Liver (tissue), 3 donors: ENCODE results near the gene ALDH16A1.

ENCODE experiments used
- ATF3 ChIP-seq: IDR thresholded peaks from 2 replicates; pipeline ENCODE4 v1.6.1; 2016; ENCODE audit warnings: antibody characterized with exemption
- CTCF ChIP-seq: fragments of 150-350 bp; IDR thresholded peaks from 2 replicates; pipeline ENCODE4 v1.5.1; 2017; ENCODE audit warnings: improper control_type of control experiment, low read depth, low read length; ENCODE audit not compliant: missing input control
- FOXA1 ChIP-seq: IDR thresholded peaks from 2 replicates; pipeline ENCODE4 v1.6.1; 2016; ENCODE audit warnings: antibody characterized with exemption
- FOXA2 ChIP-seq: IDR thresholded peaks from 2 replicates; pipeline ENCODE4 v1.6.1; 2016; ENCODE audit warnings: antibody characterized with exemption
- GABPA ChIP-seq, 2 donors: IDR thresholded peaks in 1 of 2; conservative IDR thresholded peaks in 1 of 2; 2 replicates each; pipeline ENCODE4 v1.6.1; 2016; ENCODE audit warnings: antibody characterized with exemption in 2 of 2, mild to moderate bottlenecking in 1 of 2, moderate library complexity in 1 of 2
- JUND ChIP-seq, 2 donors: IDR thresholded peaks; 2 replicates each; pipeline ENCODE4 v1.6.1; 2016; ENCODE audit warnings: antibody characterized with exemption in 2 of 2
- MAX ChIP-seq: IDR thresholded peaks from 2 replicates; pipeline ENCODE4 v1.6.1; 2016; ENCODE audit warnings: antibody characterized with exemption
- RAD21 ChIP-seq, 2 donors: IDR thresholded peaks; 2 replicates each; pipeline ENCODE4 v1.6.1; 2016; ENCODE audit warnings: antibody characterized with exemption in 2 of 2, mild to moderate bottlenecking in 2 of 2
- SP1 ChIP-seq: IDR thresholded peaks from 2 replicates; pipeline ENCODE4 v1.6.1; 2018; ENCODE audit warnings: antibody characterized with exemption, mild to moderate bottlenecking
- TAF1 ChIP-seq: conservative IDR thresholded peaks from 2 replicates; pipeline ENCODE4 v1.6.1; 2016; ENCODE audit warnings: antibody characterized with exemption, mild to moderate bottlenecking
- YY1 ChIP-seq: IDR thresholded peaks from 2 replicates; pipeline ENCODE4 v1.6.1; 2016; ENCODE audit warnings: antibody characterized with exemption, mild to moderate bottlenecking
- TF ChIP-seq, protein P1 (sequence below): IDR thresholded peaks from 2 replicates; pipeline ENCODE4 v1.6.1; 2016; ENCODE audit warnings: antibody characterized with exemption
- TF ChIP-seq, protein P2 (sequence below): IDR thresholded peaks from 2 replicates; pipeline ENCODE4 v1.6.1; 2016; ENCODE audit warnings: antibody characterized with exemption, mild to moderate bottlenecking
- donor health status: healthy.
- donor health status: healthy.

GRCh38 chr19:49451430-49452181, 1.4 kb upstream of the ALDH16A1 start, which contains the start of gene PIH1D1:
- TF ChIP-seq CTCF (peak; percentile 22), TAF1 (peak; percentile 74), SP1 (peak; percentile 78), JUND (IDR thresholded peaks at IDR 0.05) (peak in 1 of 2 donors; percentile 22), YY1 (peak; percentile 65), RAD21 (IDR thresholded peaks at IDR 0.05) (no peak), MAX (peak; percentile 92), GABPA (IDR thresholded peaks at IDR 0.05 in 1 of 2, conservative IDR thresholded peaks at IDR 0.05 in 1 of 2) (peak; percentile 98 to 99), FOXA1 (peak; percentile 84), ATF3 (no peak), FOXA2 (peak; percentile 94)
- TF ChIP-seq, protein P1, sequence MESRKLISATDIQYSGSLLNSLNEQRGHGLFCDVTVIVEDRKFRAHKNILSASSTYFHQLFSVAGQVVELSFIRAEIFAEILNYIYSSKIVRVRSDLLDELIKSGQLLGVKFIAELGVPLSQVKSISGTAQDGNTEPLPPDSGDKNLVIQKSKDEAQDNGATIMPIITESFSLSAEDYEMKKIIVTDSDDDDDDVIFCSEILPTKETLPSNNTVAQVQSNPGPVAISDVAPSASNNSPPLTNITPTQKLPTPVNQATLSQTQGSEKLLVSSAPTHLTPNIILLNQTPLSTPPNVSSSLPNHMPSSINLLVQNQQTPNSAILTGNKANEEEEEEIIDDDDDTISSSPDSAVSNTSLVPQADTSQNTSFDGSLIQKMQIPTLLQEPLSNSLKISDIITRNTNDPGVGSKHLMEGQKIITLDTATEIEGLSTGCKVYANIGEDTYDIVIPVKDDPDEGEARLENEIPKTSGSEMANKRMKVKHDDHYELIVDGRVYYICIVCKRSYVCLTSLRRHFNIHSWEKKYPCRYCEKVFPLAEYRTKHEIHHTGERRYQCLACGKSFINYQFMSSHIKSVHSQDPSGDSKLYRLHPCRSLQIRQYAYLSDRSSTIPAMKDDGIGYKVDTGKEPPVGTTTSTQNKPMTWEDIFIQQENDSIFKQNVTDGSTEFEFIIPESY, result peak; percentile 99
- TF ChIP-seq, protein P2, sequence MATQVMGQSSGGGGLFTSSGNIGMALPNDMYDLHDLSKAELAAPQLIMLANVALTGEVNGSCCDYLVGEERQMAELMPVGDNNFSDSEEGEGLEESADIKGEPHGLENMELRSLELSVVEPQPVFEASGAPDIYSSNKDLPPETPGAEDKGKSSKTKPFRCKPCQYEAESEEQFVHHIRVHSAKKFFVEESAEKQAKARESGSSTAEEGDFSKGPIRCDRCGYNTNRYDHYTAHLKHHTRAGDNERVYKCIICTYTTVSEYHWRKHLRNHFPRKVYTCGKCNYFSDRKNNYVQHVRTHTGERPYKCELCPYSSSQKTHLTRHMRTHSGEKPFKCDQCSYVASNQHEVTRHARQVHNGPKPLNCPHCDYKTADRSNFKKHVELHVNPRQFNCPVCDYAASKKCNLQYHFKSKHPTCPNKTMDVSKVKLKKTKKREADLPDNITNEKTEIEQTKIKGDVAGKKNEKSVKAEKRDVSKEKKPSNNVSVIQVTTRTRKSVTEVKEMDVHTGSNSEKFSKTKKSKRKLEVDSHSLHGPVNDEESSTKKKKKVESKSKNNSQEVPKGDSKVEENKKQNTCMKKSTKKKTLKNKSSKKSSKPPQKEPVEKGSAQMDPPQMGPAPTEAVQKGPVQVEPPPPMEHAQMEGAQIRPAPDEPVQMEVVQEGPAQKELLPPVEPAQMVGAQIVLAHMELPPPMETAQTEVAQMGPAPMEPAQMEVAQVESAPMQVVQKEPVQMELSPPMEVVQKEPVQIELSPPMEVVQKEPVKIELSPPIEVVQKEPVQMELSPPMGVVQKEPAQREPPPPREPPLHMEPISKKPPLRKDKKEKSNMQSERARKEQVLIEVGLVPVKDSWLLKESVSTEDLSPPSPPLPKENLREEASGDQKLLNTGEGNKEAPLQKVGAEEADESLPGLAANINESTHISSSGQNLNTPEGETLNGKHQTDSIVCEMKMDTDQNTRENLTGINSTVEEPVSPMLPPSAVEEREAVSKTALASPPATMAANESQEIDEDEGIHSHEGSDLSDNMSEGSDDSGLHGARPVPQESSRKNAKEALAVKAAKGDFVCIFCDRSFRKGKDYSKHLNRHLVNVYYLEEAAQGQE, result no peak
